Measurements from ENCODE around the gene PFN3.
"Not testable (repeated sequence)": the region's sequence is repeated elsewhere in the genome, so short reads cannot be mapped to it uniquely, and the experiment has no call there.

Gene PFN3

GRCh38 chr5:177383181-177383580 is 17.3 kb downstream of the PFN3 start:
- Histone ChIP-seq H3K36me3 (ENCODE audit: control insufficient read depth, insufficient read depth, low read length) (no peaks in the 10 kb centered on the region), H3K27ac (ENCODE audit: insufficient read depth, low read depth, low read length, poor library complexity, severe bottlenecking) (no peak overlapping the region), H3K9me3 (ENCODE audit: control insufficient read depth, low read length) (no peaks in the 10 kb centered on the region), H3K27me3 (ENCODE audit: control insufficient read depth, insufficient read depth, low read length, poor library complexity, severe bottlenecking) (no peaks in the 10 kb centered on the region), H3K4me3 (ENCODE audit: insufficient read depth, low read depth, low read length) (no peak overlapping the region), H3K4me1 (ENCODE audit: control insufficient read depth, insufficient read depth, low read length) (no peaks in the 10 kb centered on the region)
- 88 to 92% methylated on average over 9 of the region's 9 CpGs for WGBS, 2 experiments

DNA sequence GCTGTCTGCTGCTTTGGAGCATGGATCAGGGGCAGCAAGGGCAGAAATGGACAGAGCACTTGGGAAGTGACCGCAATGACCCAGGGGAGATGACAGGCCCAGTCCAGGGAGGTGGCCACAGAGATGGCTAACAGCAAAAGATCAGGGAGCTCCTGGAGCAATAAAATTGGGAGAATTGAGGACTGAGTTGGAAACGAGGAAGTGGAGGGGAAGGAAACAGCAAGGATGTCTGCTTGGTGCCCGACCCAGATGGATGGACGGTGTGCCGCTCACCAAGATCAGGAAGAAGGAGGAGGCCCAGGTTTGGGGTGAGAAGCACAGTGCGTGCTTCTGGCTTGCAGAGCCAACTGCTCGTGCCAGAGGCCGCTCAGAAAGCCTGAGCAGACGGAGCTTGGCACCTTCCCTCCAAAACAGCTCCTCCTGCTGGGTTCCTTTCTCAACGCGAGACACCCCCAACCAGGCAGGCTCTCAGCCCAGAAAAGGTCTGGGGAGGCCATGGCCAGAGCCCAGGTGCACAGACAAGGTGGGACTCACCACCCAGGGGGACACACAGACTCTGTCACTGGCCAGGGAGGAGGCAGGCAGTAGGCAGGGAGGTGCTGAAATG is 17.9 kb downstream of the PFN3 start:
- H3K9me3 ChIP-seq (ENCODE audit: control insufficient read depth, low read length) = no peaks in the 10 kb centered on the region
- no peaks in the 10 kb centered on the region for H3K36me3 ChIP-seq (ENCODE audit: control insufficient read depth, insufficient read depth, low read length)
- H3K27ac ChIP-seq (ENCODE audit: insufficient read depth, low read depth, low read length, poor library complexity, severe bottlenecking) = no peak overlapping the region
- no peaks in the 10 kb centered on the region for H3K4me1 ChIP-seq (ENCODE audit: control insufficient read depth, insufficient read depth, low read length)
- H3K4me3 ChIP-seq (ENCODE audit: insufficient read depth, low read depth, low read length) = no peak overlapping the region
- 63 to 65% methylated on average over 11 of the region's 11 CpGs for WGBS, 2 experiments
- no peaks in the 10 kb centered on the region for H3K27me3 ChIP-seq (ENCODE audit: control insufficient read depth, insufficient read depth, low read length, poor library complexity, severe bottlenecking)

- H3K4me3 ChIP-seq (ENCODE audit: insufficient read depth, low read depth, low read length) = no peak overlapping the region
- 94 to 98% methylated on average over 6 of the region's 6 CpGs for WGBS, 2 experiments
- no peaks in the 10 kb centered on the region for H3K9me3 ChIP-seq (ENCODE audit: control insufficient read depth, low read length)
- no peaks in the 10 kb centered on the region for H3K27me3 ChIP-seq (ENCODE audit: control insufficient read depth, insufficient read depth, low read length, poor library complexity, severe bottlenecking)
- no peak overlapping the region for H3K27ac ChIP-seq (ENCODE audit: insufficient read depth, low read depth, low read length, poor library complexity, severe bottlenecking)
- H3K4me1 ChIP-seq (ENCODE audit: control insufficient read depth, insufficient read depth, low read length) = no peaks in the 10 kb centered on the region
- H3K36me3 ChIP-seq (ENCODE audit: control insufficient read depth, insufficient read depth, low read length) = no peaks in the 10 kb centered on the region
These were observed 19.7 kb downstream of the PFN3 start for GRCh38 chr5:177380805-177381126.

DNA sequence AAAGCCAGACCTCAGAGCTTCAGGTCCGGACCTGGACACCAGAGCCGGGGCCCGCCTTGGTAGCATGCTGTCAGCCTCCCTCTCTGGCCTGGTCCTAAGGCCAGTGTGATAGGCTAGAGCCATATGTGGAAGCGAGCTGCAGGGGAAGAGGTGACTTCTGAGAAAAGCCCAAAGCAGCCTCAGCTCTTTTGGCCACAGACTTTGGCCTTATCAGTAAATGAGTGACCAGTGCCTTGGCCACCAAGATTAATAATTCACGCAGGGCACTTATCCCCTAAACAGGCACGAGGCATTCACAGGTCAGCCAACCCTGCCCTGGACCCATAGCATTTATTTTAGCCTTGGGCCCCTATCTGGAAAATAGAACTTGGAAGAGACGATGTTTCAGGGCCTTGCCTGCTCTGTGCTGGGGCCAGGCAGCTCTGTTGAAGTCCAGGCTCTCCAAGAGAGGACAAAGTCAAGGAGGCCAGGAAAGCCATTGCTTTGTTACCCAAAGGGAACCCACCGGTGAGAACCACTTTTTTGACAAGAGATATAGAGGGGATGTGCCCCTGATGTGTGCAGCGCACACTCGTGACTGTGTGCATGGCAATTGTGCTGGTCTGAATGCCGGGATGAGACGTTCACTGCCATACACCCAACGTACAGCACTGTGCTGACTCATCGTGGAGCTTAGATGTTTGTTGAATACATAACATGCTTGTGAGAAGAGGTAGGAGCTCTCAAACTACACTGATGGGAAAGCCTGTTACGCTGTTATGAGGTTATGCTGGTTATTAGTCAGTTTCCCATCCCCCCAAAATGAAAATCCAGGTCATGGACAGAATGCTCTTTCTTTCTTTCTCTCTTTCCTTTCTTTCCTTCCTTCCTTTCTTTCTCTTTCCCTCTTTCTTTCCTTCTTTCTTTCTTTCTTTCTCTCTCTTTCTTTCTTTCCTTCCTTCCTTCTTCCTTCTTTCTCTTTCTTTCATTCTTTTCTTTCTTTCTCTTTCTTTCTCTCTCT is 21.3 kb downstream of the PFN3 start:
- H3K4me1 ChIP-seq (ENCODE audit: control insufficient read depth, insufficient read depth, low read length) = no peaks in the 10 kb centered on the region
- no peak overlapping the region for H3K27ac ChIP-seq (ENCODE audit: insufficient read depth, low read depth, low read length, poor library complexity, severe bottlenecking)
- H3K4me3 ChIP-seq (ENCODE audit: insufficient read depth, low read depth, low read length) = no peak overlapping the region
- H3K9me3 ChIP-seq (ENCODE audit: control insufficient read depth, low read length) = no peaks in the 10 kb centered on the region
- no peaks in the 10 kb centered on the region for H3K36me3 ChIP-seq (ENCODE audit: control insufficient read depth, insufficient read depth, low read length)
- H3K27me3 ChIP-seq (ENCODE audit: control insufficient read depth, insufficient read depth, low read length, poor library complexity, severe bottlenecking) = no peaks in the 10 kb centered on the region
- WGBS, 2 experiments = 92% methylated on average over 15 of the region's 15 CpGs

DNA sequence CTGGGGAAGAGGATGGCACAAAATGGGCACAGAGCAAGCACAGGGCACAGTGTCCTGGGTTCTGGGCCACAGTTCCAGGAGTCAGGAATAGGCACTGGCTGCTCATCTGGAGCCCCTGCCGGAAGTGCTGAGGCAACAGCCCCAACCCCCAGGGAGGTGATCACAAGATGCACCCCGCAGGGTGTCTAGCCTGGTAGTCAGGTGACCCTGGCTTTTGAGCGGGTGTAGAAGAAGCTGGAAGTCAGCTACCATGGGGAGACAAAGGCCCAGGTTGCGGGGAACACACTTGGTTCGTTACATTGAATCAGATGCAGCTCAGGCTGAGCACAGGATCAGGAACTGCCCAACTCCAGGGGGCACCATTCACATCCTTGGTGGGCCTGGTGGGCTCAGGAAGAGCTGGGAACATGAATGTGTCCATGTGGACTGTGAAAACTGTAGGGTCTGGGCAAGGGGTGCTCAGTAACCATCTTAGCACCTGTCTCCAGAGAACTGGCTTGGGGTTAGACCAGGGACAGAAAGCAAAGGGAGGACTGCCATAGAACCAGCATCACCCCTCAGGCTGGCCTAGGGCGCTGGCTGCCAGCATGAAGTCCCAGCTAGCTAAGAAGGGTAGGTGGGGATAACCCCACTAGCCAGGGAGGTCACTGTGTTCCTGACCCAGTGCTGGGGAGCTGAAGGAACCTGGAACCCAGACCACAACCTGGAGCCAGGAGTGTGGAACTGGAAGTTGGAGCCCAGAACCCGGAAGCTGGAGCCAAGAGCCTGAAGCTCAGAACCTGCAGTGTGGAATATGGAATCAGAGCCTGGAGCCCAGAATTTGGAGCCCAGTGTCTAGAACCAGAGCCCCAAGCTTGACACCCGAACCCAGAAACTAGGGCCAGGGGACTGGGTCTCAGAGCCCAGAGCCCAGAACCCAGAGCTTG is 22.3 kb downstream of the PFN3 start:
- no peaks in the 10 kb centered on the region for H3K36me3 ChIP-seq (ENCODE audit: control insufficient read depth, insufficient read depth, low read length)
- no peak overlapping the region for H3K4me3 ChIP-seq (ENCODE audit: insufficient read depth, low read depth, low read length)
- no peak overlapping the region for H3K27ac ChIP-seq (ENCODE audit: insufficient read depth, low read depth, low read length, poor library complexity, severe bottlenecking)
- no peaks in the 10 kb centered on the region for H3K27me3 ChIP-seq (ENCODE audit: control insufficient read depth, insufficient read depth, low read length, poor library complexity, severe bottlenecking)
- 88% methylated on average over 8 of the region's 8 CpGs for WGBS, 2 experiments
- H3K4me1 ChIP-seq (ENCODE audit: control insufficient read depth, insufficient read depth, low read length) = no peaks in the 10 kb centered on the region
- H3K9me3 ChIP-seq (ENCODE audit: control insufficient read depth, low read length) = no peaks in the 10 kb centered on the region

DNA sequence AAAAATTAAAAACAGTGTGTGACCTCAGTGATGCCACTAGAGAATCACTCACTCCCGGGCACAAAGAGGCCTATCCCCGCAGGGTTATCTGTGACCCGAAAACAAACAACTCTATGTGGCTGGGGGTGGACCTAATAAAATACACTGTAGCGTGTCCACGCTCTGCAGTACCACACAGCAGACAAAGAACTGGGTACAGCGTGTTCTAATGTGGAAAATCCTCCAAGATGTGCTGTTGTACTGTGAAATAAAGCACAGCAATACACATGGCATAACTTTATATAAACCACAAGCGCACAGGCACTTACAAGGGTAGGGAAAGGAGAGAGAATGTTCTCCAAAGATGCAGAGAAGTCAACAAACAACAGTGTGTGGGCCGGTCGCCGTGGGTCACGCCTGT is 24.4 kb downstream of the PFN3 start:
- no peak overlapping the region for H3K27ac ChIP-seq (ENCODE audit: insufficient read depth, low read depth, low read length, poor library complexity, severe bottlenecking)
- WGBS, 2 experiments = 94 to 96% methylated on average over 11 of the region's 11 CpGs
- H3K4me3 ChIP-seq (ENCODE audit: insufficient read depth, low read depth, low read length) = no peak overlapping the region
- H3K36me3 ChIP-seq (ENCODE audit: control insufficient read depth, insufficient read depth, low read length) = no peaks in the 10 kb centered on the region
- H3K27me3 ChIP-seq (ENCODE audit: control insufficient read depth, insufficient read depth, low read length, poor library complexity, severe bottlenecking) = no peaks in the 10 kb centered on the region
- H3K9me3 ChIP-seq (ENCODE audit: control insufficient read depth, low read length) = no peaks in the 10 kb centered on the region
- H3K4me1 ChIP-seq (ENCODE audit: control insufficient read depth, insufficient read depth, low read length) = peaks cover 5% of the 10 kb centered on the region

GRCh38 chr5:177375516-177375915 is 24.9 kb downstream of the PFN3 start:
- H3K27ac ChIP-seq (ENCODE audit: insufficient read depth, low read depth, low read length, poor library complexity, severe bottlenecking) = not testable (repeated sequence)

DNA sequence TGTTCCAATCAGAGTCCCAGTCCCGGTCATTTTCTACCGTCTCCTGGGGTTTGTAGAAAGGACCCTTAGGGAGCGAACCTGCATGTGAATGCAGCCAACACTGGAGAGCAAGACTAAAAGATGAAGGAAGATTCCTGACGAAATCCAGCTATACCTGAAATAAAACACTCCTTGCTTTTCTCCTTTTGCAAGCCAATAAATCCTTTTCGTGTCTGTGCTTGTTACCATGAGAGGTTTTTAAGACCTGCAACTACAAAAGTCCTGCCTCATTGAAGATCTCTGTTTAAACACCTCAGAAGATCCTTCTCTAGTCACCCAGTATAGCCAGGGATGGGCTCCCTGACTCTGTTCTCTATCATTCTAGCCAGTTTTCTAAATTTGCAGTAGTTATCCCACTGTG is 26.2 kb downstream of the PFN3 start:
- 70 to 72% methylated on average over 5 of the region's 5 CpGs for WGBS, 2 experiments
- Histone ChIP-seq H3K27me3 (ENCODE audit: control insufficient read depth, insufficient read depth, low read length, poor library complexity, severe bottlenecking) (no peaks in the 10 kb centered on the region), H3K4me3 (ENCODE audit: insufficient read depth, low read depth, low read length) (no peak overlapping the region), H3K27ac (ENCODE audit: insufficient read depth, low read depth, low read length, poor library complexity, severe bottlenecking) (no peak overlapping the region), H3K9me3 (ENCODE audit: control insufficient read depth, low read length) (no peaks in the 10 kb centered on the region), H3K4me1 (ENCODE audit: control insufficient read depth, insufficient read depth, low read length) (peaks cover 5% of the 10 kb centered on the region), H3K36me3 (ENCODE audit: control insufficient read depth, insufficient read depth, low read length) (no peaks in the 10 kb centered on the region)

More at GRCh38 chr5:177375516-177375915, 24.9 kb downstream of the PFN3 start:
- not testable (repeated sequence) for H3K27me3 ChIP-seq (ENCODE audit: control insufficient read depth, insufficient read depth, low read length, poor library complexity, severe bottlenecking); H3K36me3 ChIP-seq (ENCODE audit: control insufficient read depth, insufficient read depth, low read length); H3K9me3 ChIP-seq (ENCODE audit: control insufficient read depth, low read length); H3K4me3 ChIP-seq (ENCODE audit: insufficient read depth, low read depth, low read length); H3K4me1 ChIP-seq (ENCODE audit: control insufficient read depth, insufficient read depth, low read length)
- WGBS, 2 experiments = 80 to 95% methylated on average over 5 of the region's 5 CpGs

- H3K9me3 ChIP-seq (ENCODE audit: control insufficient read depth, low read length) = no peaks in the 10 kb centered on the region
- H3K27ac ChIP-seq (ENCODE audit: insufficient read depth, low read depth, low read length, poor library complexity, severe bottlenecking) = no peak overlapping the region
- no peaks in the 10 kb centered on the region for H3K36me3 ChIP-seq (ENCODE audit: control insufficient read depth, insufficient read depth, low read length)
- H3K27me3 ChIP-seq (ENCODE audit: control insufficient read depth, insufficient read depth, low read length, poor library complexity, severe bottlenecking) = no peaks in the 10 kb centered on the region
- no peak overlapping the region for H3K4me3 ChIP-seq (ENCODE audit: insufficient read depth, low read depth, low read length)
- peaks cover 5% of the 10 kb centered on the region for H3K4me1 ChIP-seq (ENCODE audit: control insufficient read depth, insufficient read depth, low read length)
- WGBS, 2 experiments = 60 to 63% methylated on average over 6 of the region's 6 CpGs
These were observed 26.7 kb downstream of the PFN3 start for GRCh38 chr5:177373806-177374205.

DNA sequence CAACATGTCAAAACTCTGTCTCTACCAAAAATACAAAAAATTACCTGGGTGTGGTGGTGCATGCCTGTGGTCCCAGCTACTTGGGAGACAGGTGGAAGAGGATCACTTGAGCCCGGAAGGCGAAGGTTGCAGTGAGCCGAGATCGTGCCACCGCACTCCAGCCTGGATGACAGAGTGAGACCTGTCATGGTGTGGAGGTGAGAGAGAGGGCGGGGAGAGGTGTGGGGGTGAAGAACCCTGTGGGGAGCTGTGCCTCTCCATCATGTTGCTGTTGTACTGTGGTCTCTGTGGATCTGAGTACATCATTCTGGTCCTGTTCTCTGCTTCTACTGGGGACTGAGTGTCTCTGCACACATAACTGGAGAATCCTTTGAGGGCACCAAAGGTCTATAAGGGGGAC is 27.6 kb downstream of the PFN3 start:
- no peak overlapping the region for H3K4me3 ChIP-seq (ENCODE audit: insufficient read depth, low read depth, low read length)

More for the DNA sequence above, 27.6 kb downstream of the PFN3 start:
- H3K27ac ChIP-seq (ENCODE audit: insufficient read depth, low read depth, low read length, poor library complexity, severe bottlenecking) = no peak overlapping the region
- H3K36me3 ChIP-seq (ENCODE audit: control insufficient read depth, insufficient read depth, low read length) = no peaks in the 10 kb centered on the region
- WGBS, 2 experiments = 78 to 88% methylated on average over 6 of the region's 6 CpGs
- no peaks in the 10 kb centered on the region for H3K9me3 ChIP-seq (ENCODE audit: control insufficient read depth, low read length)
- H3K4me1 ChIP-seq (ENCODE audit: control insufficient read depth, insufficient read depth, low read length) = peaks cover 5% of the 10 kb centered on the region
- H3K27me3 ChIP-seq (ENCODE audit: control insufficient read depth, insufficient read depth, low read length, poor library complexity, severe bottlenecking) = peaks cover 7% of the 10 kb centered on the region
